Measurements from ENCODE around the gene GSG1L.

The GSG1L gene

DNA sequence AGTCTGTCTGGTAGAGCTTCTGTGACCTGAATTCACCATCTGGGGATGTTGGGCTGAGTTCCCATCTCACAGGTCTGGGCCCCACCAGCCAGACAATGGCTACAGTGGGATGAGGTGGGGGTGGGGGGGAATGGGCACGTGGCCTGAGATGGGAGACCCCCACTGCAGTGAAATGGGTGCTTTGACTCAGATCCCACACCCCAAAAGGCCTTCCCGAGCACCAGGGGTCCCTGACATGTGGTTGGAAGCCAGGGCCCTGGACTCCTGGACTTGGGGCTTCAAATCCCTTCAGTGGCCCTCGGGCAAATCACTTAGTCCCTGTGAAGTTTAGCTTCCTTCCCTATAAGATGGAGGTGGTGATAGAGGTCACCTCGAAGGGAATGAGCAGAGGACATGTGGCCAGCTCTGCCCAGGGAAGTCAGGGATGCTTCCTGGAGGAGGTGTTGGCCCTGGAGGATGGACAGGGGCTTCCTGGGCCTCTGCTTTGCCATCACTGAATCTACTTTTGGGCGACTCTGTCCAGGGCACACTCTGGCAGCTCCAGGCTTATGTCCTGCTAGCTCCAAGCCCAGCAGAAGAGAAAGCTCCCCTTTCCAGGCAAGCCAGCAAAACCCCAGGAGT lies 295.4 kb downstream of the GSG1L start:
- DNase-seq = no peak

DNA sequence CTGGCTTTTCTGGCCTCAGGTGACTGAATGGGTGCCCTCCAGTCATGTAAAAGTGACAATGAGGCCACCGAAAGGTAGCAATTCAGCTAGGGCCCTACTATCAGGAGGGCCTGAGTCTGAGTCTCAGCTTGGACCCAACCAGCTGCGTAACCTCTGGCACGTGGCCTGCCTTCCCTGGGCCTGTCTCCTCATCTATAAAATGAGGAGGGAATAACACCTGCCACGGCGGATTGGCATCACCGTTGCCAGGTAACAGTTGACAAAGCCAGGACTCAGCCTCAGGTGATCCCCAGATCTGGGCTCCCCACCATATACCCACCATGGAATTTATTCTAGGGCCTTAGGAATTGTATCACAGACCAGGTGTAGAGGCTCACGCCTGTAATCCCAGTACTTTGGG lies 296.4 kb downstream of the GSG1L start:
- no peak for DNase-seq

DNA sequence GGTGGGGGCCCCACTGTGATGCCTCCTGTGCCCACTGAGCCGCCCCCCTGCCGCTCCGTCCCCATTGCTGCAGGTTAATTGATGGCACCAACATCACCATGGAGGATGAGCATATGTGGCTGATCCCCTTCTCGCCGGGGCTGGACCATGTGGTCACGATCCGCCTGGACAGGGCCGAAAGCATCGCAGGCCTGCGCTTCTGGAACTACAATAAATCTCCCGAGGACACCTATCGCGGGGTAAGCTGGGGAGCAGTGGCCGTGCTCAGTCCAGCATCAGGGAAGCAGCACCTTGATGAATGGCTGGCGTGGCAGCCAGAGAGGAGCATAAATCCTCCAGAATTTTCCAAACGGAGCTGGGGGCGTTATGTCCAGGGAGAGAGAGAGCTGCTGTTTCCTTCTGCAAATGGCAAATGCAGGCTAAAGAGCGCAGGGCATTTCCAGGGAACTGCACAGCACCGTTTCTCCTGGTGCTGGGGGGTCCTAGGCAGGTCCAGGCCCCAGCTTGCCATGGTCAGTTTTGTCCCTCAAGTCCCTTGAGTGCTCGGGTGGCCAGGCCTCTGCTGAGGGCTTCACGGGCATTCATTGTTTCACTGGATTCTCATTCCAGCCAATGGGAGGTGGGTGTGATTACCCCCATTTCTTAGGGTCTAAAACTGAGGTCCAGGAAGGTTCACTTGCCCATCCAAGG lies 297.1 kb downstream of the GSG1L start:
- DNase-seq = no peak

GRCh38 chr16:27764869-27765675 lies 298.4 kb downstream of the GSG1L start:
- DNase-seq = no peak

GRCh38 chr16:27764427-27764826 lies 299.1 kb downstream of the GSG1L start:
- DNase-seq = no peak

- DNase-seq = peak; percentile 64
These were observed 301.1 kb downstream of the GSG1L start for GRCh38 chr16:27762441-27762840.

GRCh38 chr16:27761816-27762215 lies 301.7 kb downstream of the GSG1L start:
- DNase-seq = no peak

- no peak for DNase-seq
These were observed 302.7 kb downstream of the GSG1L start for GRCh38 chr16:27760789-27761176.

GRCh38 chr16:27759967-27760788 lies 303.3 kb downstream of the GSG1L start:
- no peak for DNase-seq

GRCh38 chr16:27759301-27759871 lies 304.1 kb downstream of the GSG1L start:
- peak; percentile 77 for DNase-seq

DNA sequence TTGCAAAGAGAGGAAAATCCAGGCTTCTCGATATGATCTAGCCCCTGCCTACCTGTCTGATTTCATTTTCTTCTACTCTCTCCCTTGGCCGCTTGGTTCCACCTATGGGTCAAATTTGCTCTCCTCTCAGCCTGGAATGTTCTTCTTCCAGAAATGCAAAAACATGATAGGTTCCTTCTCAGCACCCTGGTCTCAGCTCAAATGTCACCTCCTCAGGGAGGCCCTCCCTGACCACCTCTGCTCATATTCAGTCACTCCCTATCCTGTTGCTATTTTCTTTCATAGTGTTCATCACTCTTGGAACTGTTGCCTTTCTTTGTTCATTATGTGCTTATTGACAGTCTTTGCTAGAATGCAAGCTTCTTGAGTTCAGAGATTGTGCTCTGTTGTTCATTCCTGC lies 305.0 kb downstream of the GSG1L start:
- DNase-seq = no peak

DNA sequence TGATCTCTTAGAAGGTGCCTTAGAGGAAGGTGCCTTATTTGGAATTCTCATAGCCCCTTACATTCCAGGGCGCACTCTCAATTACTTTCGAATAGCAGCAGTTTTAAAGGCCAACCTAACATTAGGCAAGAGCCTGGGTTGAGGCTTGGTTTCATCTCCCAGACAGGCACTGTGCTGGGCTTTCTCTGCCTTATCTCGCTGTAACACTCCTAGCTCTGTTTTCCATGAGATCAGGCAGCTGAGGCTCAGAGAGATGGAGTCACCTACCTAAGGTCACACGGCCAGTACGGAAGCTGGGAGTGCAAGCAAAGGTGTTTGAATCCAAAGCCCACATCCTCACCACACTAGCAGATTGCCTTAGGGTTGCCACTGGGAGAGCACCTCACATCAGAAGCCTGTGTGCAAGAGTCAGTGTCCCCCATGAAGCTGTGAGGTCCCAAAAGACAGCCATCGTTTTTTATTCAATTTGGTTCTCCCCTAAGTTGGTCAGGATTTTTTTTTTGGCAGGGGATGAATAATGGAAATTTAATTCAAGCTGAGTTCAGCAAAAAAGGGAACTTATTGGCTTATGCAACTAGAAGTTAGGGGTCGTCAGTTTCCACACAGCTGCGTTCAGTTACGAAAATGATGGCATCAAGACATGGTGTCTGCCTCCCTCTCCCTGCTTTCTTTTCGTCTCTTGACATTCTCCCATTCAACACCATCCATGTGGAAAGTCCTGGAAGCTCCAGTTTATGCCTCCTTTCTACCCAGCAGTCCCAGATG lies 307.1 kb downstream of the GSG1L start:
- no peak for DNase-seq

GRCh38 chr16:27754788-27755690 lies 308.5 kb downstream of the GSG1L start:
- DNase-seq = no peak

DNA sequence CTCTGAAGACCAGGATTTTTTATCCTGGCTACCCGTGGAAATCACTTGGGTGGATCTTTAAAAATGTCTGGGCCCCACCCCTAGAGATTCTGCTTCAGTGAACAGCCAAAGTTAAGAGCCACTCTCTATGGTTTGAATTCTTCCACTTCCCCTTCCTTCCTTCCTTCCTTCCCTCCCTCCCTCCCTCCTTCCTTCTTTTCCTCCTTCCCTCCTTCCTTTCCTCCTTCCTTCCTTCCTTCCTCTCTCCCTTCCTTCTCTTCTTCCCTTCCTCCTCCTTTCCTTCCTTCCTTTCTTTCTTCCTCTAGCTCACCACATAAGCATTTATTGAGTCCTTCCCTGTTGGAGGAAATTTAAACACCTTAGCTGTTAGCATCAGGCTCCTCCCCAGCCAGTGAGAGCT lies 310.0 kb downstream of the GSG1L start:
- no peak for DNase-seq

DNA sequence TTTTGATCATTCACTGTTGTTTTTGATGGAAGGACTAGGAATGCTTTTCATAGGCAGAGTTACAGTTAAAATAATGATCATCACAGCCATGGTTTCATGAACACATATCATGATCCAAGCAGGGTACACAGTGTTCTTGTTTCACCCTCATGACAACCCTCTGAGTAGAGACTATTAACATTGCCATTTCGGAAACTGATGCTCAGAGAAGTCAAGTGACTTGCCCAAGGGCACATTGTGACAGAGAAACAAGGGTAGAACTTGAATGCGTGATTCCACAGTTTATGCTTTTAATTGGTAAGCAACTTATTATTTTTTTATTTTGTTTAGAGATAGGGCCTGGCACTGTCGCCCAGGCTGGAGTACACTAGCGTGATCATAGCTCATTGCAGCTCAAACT lies 311.3 kb downstream of the GSG1L start:
- DNase-seq = no peak

- no peak for DNase-seq
These were observed 311.8 kb downstream of the GSG1L start for GRCh38 chr16:27751676-27752075.

DNA sequence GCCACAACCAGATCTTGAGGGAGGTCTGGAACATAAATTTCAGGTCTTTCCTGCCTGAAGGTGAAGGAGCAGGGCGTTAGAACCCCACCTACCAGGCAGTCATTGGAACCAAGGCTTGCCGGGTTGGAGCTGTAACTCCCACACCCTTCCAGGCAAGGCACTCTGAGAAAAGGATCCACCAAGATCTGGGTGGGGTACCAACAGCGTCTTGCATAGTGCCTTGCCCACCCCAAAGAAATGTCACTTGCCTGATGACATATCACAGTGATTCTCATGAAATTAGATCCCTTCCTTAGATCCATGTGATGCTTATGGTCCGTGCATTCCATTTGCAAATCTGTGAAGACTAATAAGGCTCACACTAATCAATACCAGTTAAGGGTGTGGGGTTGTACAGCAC lies 312.3 kb downstream of the GSG1L start:
- no peak for DNase-seq

- DNase-seq = no peak
These were observed 313.6 kb downstream of the GSG1L start for GRCh38 chr16:27749946-27750345.

DNA sequence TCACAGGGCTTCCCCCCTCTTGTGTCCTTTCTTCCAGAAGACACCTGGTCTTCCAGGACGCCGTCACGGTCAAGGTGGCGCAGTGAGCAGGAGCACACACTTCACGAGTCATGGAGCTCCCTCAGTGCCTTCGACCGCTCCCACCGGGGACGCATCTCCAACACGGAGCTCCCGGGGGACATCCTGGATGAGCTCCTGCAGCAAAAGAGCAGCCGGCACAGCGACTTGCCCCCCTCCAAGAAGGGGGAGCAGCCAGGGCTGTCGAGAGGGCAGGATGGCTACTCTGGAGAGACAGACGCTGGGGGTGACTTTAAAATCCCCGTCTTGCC lies 314.0 kb downstream of the GSG1L start:
- DNase-seq = no peak

DNA sequence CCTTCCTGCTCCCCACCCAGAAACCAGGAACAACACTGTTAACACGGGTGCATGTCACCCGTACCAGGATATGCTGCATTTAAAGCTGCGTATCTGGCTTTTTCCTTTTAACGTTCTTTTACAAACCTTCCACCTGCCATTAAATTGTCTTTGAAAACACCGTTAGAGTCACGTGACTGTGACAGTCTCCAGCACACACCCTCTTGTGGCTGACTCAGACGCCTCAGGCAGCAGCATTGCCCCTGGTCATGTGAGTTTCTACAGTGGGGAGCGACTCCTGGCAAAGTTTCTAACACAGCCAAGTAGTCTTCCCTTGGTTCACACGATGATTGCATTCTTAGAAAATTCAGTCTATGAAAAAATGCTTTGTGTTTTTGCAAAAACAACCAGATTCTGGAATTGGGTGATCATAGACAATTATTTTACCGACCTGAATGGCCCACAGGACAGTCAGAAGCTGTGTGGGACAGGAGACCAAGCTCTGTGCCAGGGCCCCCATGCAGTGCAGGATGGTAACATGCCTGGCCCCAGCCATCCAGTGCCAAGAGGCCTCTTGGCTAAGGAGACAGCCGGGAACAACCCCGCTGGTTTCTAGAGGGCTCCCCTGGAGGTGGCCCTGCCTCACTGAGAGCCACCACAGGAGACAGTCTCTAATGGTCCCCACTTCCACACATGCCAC lies 314.5 kb downstream of the GSG1L start:
- DNase-seq = peak; percentile 92

DNA sequence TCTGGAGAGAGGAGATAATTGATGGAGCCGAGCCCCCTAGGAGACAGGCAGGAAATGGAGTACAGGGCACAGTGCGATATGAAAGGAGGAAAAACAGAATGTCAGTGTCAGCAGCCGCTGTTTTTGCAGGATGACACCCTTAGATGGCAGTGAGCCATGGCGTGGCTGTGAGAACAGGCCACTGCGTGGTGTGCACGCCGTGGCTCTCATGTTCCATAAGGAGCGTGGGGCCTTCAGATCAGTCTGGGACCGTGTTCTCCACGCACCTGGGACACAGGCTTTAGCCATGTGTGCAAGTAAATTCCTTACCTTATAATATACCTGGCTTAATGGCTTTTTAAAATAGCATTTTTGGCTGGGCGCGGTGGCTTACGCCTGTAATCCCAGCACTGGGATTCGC lies 315.6 kb downstream of the GSG1L start:
- DNase-seq = no peak
